ENCODE measurements around the gene SNRNP48.

Gene SNRNP48

GRCh38 chr6:7589949-7590917 lies at the start of gene SNRNP48:
SNRNP48 (plus strand) TSS chr6:7590198; CDS start chr6:7590258, 60 bp downstream.
- DNase-seq (ENCODE audit: low read depth, low spot score), result peak; percentile 82

- DNase-seq (ENCODE audit: low read depth, low spot score), result no peak
These were observed 49.4 kb upstream of the SNRNP48 start for GRCh38 chr6:7540595-7540994.

- no peak for DNase-seq (ENCODE audit: low read depth, low spot score)
These were observed 48.6 kb upstream of the SNRNP48 start, which contains the start of gene DSP for GRCh38 chr6:7541175-7542064. DSP (plus strand) TSS chr6:7541671; CDS start chr6:7541916, 245 bp downstream.

- no peak for DNase-seq (ENCODE audit: low read depth, low spot score)
These were observed 47.7 kb upstream of the SNRNP48 start for GRCh38 chr6:7542065-7542873.

- DNase-seq (ENCODE audit: low read depth, low spot score), result no peak
These were observed 46.9 kb upstream of the SNRNP48 start for GRCh38 chr6:7542874-7543624.

GRCh38 chr6:7543789-7544424 lies 46.1 kb upstream of the SNRNP48 start:
- no peak for DNase-seq (ENCODE audit: low read depth, low spot score)

GRCh38 chr6:7544597-7544996 lies 45.4 kb upstream of the SNRNP48 start:
- DNase-seq (ENCODE audit: low read depth, low spot score), result no peak

- no peak for DNase-seq (ENCODE audit: low read depth, low spot score)
These were observed 44.5 kb upstream of the SNRNP48 start for GRCh38 chr6:7545316-7546019.

GRCh38 chr6:7546020-7546369 lies 44.0 kb upstream of the SNRNP48 start:
- no peak for DNase-seq (ENCODE audit: low read depth, low spot score)

GRCh38 chr6:7546383-7546782 lies 43.6 kb upstream of the SNRNP48 start:
- no peak for DNase-seq (ENCODE audit: low read depth, low spot score)

- no peak for DNase-seq (ENCODE audit: low read depth, low spot score)
These were observed 43.1 kb upstream of the SNRNP48 start for GRCh38 chr6:7546896-7547295.

GRCh38 chr6:7547315-7547714 lies 42.7 kb upstream of the SNRNP48 start:
- no peak for DNase-seq (ENCODE audit: low read depth, low spot score)

GRCh38 chr6:7550433-7550801 lies 39.6 kb upstream of the SNRNP48 start:
- no peak for DNase-seq (ENCODE audit: low read depth, low spot score)

GRCh38 chr6:7554533-7555275 lies 35.3 kb upstream of the SNRNP48 start:
- DNase-seq (ENCODE audit: low read depth, low spot score), result no peak

GRCh38 chr6:7555671-7556070 lies 34.3 kb upstream of the SNRNP48 start:
- no peak for DNase-seq (ENCODE audit: low read depth, low spot score)

- no peak for DNase-seq (ENCODE audit: low read depth, low spot score)
These were observed 33.4 kb upstream of the SNRNP48 start for GRCh38 chr6:7556394-7557106.

- no peak for DNase-seq (ENCODE audit: low read depth, low spot score)
These were observed 32.3 kb upstream of the SNRNP48 start for GRCh38 chr6:7557652-7558051.

GRCh38 chr6:7558781-7559180 lies 31.2 kb upstream of the SNRNP48 start:
- no peak for DNase-seq (ENCODE audit: low read depth, low spot score)

Data from activated naive CD8-positive, alpha-beta T cell treated with anti-CD3 and anti-CD28 coated beads, Interleukin-2, amount 50 U/mL, for 16 hours (primary cell).